ENCODE results near the gene REX1BD. TPM values are rescaled to one million over a fixed set of nuclear protein-coding genes. Genes with fewer than 3 reads are reported as not detected.

The REX1BD gene
- total and polyA plus RNA-seq, 10 of the 15 experiments (the other 5 are each of a cell fraction or from before 2014, with no cell fraction given) = 1.1 to 101 (median 35.0) TPM

GRCh38 chr19:18594096-18594823, 5.7 kb downstream of the REX1BD start:
- SMC1A ChIA-PET (ENCODE audit: uncharacterized antibody, unreplicated experiment) = interaction anchor here (1.1 to 2.3 kb wide), 4 partner anchors 73 to 254 kb away, joined by 3 to 11 read pairs (median 4); partner anchors contain the start of gene ELL
- TF ChIP-seq TCF3 (IDR thresholded peaks at IDR 0.05; ENCODE audit: borderline replicate concordance, insufficient read depth, low read depth, low read length) = 0 out of 2 replicates have a peak, but pooled peaks have one; percentile 3
- peak; percentile 64; the same call in 1 of the 2 replicates for TF ChIP-seq DPF2 (IDR thresholded peaks at IDR 0.05)
- no peak for TF ChIP-seq KDM1A (IDR thresholded peaks at IDR 0.05; ENCODE audit: borderline replicate concordance)
- peak; percentile 66 to 88 (median 81) for TF ChIP-seq CTCF (IDR thresholded peaks at IDR 0.05 in 2 of 3, conservative IDR thresholded peaks at IDR 0.05 in 1 of 3; ENCODE audit: control insufficient read depth in 2 of 3, extremely low read depth in 1 of 3, insufficient read depth in 1 of 3, low read depth in 3 of 3, low read length in 3 of 3)
- no peak for TF ChIP-seq KAT2A (conservative IDR thresholded peaks at IDR 0.05; ENCODE audit: control insufficient read depth, low read depth, low read length)
- peak; percentile 46 to 80; a peak in 3 of 4 replicates for TF ChIP-seq BHLHE40 (IDR thresholded peaks at IDR 0.05; ENCODE audit: borderline replicate concordance in 1 of 2, low read depth in 2 of 2, low read length in 1 of 2)
- TF ChIP-seq JUND (IDR thresholded peaks at IDR 0.05; ENCODE audit: low read depth, low read length) = no peak
- TF ChIP-seq CHD2 (IDR thresholded peaks at IDR 0.05; ENCODE audit: borderline replicate concordance, low read depth, low read length) = 0 out of 2 replicates have a peak, but pooled peaks have one; percentile 43
- TF ChIP-seq RAD21 (IDR thresholded peaks at IDR 0.05; ENCODE audit: insufficient read depth, low read depth, low read length) = peak; percentile 74
- TF ChIP-seq TAF1 (IDR thresholded peaks at IDR 0.05; ENCODE audit: borderline replicate concordance, low read depth, low read length) = no peak
- no peak for TF ChIP-seq RCOR1 (conservative IDR thresholded peaks at IDR 0.05; ENCODE audit: low read depth, low read length)
- TF ChIP-seq CREB1 (IDR thresholded peaks at IDR 0.05; ENCODE audit: low read depth) = no peak
- TF ChIP-seq E2F4 (IDR thresholded peaks at IDR 0.05; ENCODE audit: low read depth, low read length) = peak; percentile 33; the same call in 1 of the 2 replicates
- TF ChIP-seq MXI1 (IDR thresholded peaks at IDR 0.05; ENCODE audit: low read depth, low read length) = peak; percentile 66
- TF ChIP-seq NKRF (conservative IDR thresholded peaks at IDR 0.05) = no peak
- peak; percentile 43; the same call in 1 of the 2 replicates for TF ChIP-seq LARP7 (IDR thresholded peaks at IDR 0.05)

More at GRCh38 chr19:18594096-18594823, 5.7 kb downstream of the REX1BD start:
- ChIA-PET CTCF (interaction anchor here (0.6 to 2.6 kb wide), 17 partner anchors 8 to 369 kb away, joined by 3 to 24 read pairs (median 3); partner anchors contain the start of gene FKBP8), POLR2A (interaction anchor here (0.9 kb wide), 1 partner anchor 37 kb away, joined by 3 read pairs; the partner anchor contains the start of gene KXD1), RAD21 (ENCODE audit: unreplicated experiment) (interaction anchor here (0.8 to 2.1 kb wide), 9 partner anchors 36 to 254 kb away, joined by 3 to 7 read pairs (median 5); partner anchors contain the start of gene UPF1)
- H3K9me3 ChIP-seq (replicated peaks; ENCODE audit: control insufficient read depth, insufficient read depth, low read length) = no peaks in the 10 kb centered on the region
- peak overlapping the region; percentile 67 for H3K4me3 ChIP-seq
- 2% methylated on average over 44 of the region's 54 CpGs for whole genome bisulfite sequencing (ENCODE audit: insufficient coverage, insufficient replicate concordance, low lambda C conversion rate, missing lambda C conversion rate)
- H2AFZ ChIP-seq (ENCODE audit: control insufficient read depth, low read depth, low read length) = peak overlapping the region; percentile 45
- no TSS peak for BruUV-seq (replicated peaks)
- H4K20me1 ChIP-seq (ENCODE audit: control insufficient read depth, insufficient read depth) = no peaks in the 10 kb centered on the region; the same call in 1 of the 2 replicates
- FAIRE-seq (peak; percentile 31), ATAC-seq (peak; percentile 81), DNase-seq (ENCODE audit: low read depth, low spot score) (no peak)
- peaks cover 0 to 3% of the 10 kb centered on the region in 2 experiments; a peak in 1 of 4 replicates for H3K36me3 ChIP-seq (ENCODE audit: control insufficient read depth in 2 of 2, insufficient read depth in 2 of 2, low read length in 1 of 2)
- H3K9ac ChIP-seq (ENCODE audit: control insufficient read depth, insufficient read depth, low read length) = no peak overlapping the region; the same call in 1 of the 2 replicates
- in situ Hi-C loops (cut with MboI) (no loop called here), intact Hi-C loops (cut with micrococcal nuclease; ENCODE audit: unreplicated experiment) (loop anchor here (2.0 to 5.0 kb wide), 2 partner anchors 83 to 238 kb away; partner anchors contain the start of gene UPF1)
- H3K4me1 ChIP-seq (ENCODE audit: control insufficient read depth, insufficient read depth, low read length) = peaks cover 15% of the 10 kb centered on the region
- H3K27ac ChIP-seq (ENCODE audit: control insufficient read depth, insufficient read depth) = no peak overlapping the region
- H3K4me2 ChIP-seq (ENCODE audit: control insufficient read depth, insufficient read depth) = peak overlapping the region; percentile 73
- H3K79me2 ChIP-seq (ENCODE audit: control insufficient read depth, insufficient read depth, low read length) = peaks cover 4% of the 10 kb centered on the region; the same call in 1 of the 2 replicates
- peaks cover 2% of the 10 kb centered on the region in 2 experiments; a peak in 1 of 4 replicates for H3K27me3 ChIP-seq (replicated peaks in 1 of 2; ENCODE audit: control insufficient read depth in 2 of 2, insufficient read depth in 2 of 2, low read length in 1 of 2)

Data from GM12878 (cell line).